Stimulated activated CD8-positive, alpha-beta memory T cell treated with anti-CD3 and anti-CD28 coated beads, Interleukin-12 subunit alpha, Interleukin-12 subunit beta, amount 100 ng/mL, for 24 hours (primary cell): ENCODE results near the gene NMNAT3.

Experiments
- DNase-seq: peaks from one replicate; pipeline ENCODE4 v3.0.0-alpha.2; 2020; ENCODE audit errors: extremely low read depth

NMNAT3 gene

DNA sequence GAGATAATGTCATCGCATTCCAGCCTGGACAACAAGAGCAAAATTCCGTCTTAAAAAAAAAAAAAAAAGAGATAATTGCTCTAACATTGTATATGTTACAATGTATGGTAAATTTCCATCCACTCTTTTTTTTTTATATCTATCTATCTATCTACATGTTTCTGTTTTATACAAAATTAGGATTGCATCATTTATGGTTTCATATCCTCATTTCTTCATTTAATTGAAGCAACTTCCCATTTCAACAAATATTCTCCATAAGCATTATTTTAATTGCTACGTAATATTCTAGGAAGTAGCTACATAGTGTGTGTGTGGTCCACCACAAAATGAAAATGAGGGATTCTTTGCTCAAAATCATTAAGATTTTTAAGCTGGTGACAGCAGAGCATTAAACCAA lies 156.6 kb downstream of the NMNAT3 start:
- DNase-seq: no peak

DNA sequence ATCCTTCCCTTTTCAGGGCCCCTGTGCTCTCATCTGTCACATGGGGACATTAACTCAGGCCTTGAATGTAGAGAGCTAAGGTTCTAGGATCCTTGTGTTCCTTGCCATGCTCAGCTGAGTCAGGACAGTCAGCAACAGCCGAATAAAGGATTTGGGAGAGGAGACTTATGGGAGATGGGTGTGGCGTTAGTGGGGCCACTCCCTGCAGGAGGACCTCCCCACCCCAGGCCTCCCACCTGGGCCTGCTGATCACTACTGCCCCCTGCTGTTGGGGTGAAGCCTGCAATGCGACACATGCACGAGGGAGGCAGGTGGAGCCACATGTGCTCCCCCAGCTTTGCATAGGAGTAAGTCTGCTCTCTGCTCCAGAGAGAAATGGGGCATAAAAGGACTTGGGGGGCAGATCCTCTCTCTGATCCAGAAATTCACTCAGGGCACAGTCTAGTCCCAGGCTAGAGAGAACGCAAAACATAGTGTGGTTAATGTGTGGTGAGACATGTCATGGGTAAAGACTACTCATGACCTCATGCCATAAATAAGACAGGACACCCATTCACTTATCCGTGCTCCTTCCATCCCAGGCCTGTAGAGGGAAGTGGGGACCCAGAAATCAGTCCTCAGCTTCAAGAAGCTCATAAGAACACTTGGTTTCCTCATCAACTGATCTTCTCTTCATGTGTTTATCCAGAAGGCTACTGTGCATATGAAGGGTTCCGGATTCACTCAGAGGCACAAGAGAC lies 157.6 kb downstream of the NMNAT3 start:
- DNase-seq: no peak

DNA sequence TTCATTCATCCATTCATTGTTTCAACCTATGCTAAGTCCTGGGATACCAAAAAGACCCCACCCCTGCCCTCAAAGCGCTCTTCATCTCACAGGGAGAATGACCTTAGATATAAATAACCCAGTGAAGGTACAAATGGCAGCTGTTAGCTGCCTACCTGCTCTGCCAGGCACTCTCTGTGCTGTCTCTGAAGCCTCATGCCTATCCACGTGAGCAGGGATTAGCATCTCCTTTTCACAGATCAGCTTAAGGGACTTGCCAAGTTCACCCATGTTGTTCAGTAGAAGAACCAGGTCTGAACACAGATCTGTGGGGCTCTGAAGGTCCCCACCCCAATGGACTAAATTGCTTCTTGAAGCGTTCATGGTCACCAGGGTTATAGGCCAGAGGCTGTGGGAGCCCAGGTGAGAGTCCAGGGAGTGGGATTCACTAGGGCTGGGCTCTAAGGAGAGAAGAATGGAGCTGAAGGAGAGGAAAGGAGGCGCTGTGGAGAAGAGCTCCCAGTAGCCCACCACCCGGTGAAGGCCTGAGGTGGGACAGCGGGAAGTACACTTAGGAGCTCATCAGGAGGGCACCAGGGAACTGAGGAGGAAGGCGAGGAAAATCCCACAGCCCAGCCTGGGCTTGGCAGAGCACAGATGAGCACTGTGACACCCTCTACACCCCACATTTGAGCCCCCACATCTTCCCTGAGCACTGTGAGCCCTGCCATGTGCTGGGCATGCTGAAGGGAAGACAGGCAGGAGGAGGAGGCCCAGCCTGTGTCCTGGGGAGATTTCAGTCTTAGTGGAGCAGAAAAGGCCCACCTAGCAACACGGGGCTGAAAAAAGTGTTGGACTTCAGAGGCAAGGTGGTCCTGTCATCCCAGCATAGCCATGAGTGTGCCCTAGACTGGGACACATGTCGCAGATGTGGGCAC lies 158.6 kb downstream of the NMNAT3 start:
- no peak for DNase-seq

- DNase-seq: no peak
Observed at GRCh38 chr3:139518306-139518705, 159.5 kb downstream of the NMNAT3 start.

GRCh38 chr3:139517321-139518065 lies 160.3 kb downstream of the NMNAT3 start:
- DNase-seq: no peak

DNA sequence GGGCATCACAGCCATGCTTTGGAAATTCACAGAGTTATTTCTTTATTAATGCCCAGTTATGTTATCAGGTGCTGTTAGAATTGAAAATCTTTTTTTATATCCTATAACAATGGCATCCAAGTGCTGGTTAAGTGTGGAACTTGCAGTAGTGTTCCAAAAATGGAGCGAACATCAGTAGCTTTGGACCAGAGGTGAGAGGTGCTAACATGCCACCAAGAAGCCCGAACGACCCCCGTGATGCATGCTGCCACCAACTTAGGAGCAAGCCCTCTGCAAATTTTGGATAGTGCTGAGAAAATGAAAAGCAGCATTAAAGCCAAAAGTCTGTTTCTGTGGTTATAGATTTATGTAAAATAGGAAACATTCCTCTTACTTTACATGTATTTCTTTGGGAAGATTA lies 163.0 kb downstream of the NMNAT3 start:
- DNase-seq: no peak
